Erythroblast (primary cell): ENCODE measurements around the gene ALDH9A1.

ENCODE experiments used
- GATA1 ChIP-seq: IDR thresholded peaks from 2 replicates; pipeline ENCODE4 v1.6.1; 2011; ENCODE audit warnings: low read depth, mild to moderate bottlenecking, control low read depth, low read length, moderate library complexity
- POLR2A ChIP-seq: IDR thresholded peaks from 2 replicates; pipeline ENCODE4 v1.6.1; 2011; ENCODE audit warnings: mild to moderate bottlenecking, low read length

- no peak for TF ChIP-seq POLR2A
- no peak for TF ChIP-seq GATA1
Measured at GRCh38 chr1:165747632-165748447, 49.5 kb upstream of the ALDH9A1 start.
